ENCODE measurements around the gene MOV10. TPM values are rescaled to one million over a fixed set of nuclear protein-coding genes. Genes with fewer than 3 reads are reported as not detected.

MOV10 gene
- total and polyA plus RNA-seq, 2 donors (not counting 3 experiments of a cell fraction or from before 2014, with no cell fraction given) = 97.1 to 113 TPM

DNA sequence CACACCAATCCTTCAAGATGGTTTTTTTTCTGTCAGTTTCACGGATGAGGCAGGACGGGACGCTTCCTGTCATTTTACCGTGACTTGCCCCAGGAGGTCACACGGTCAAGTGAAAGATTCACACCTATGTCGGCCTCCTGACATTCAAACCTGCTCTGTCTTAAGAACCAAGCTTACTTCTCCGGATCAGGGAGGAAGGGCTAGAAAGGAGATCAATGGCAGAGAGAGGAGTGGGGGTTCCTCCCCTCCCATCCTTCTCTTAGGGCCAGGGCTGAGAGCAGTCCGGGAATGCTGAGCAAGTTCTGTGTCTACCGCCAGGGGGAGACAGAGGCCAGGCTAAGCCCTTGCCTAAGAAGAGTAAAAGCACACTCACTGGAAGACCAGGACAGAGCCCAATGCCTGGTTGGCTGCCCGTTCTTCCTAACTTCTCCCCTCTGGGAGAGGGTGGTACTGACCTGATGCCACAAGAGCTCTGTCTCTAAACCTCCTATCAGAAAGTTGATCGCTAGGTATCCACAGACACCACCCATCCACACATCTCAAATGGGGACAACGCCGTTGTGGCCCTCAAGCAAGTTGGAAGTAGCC lies 41.8 kb downstream of the MOV10 start:
- H3K79me2 ChIP-seq (ENCODE audit: control insufficient read depth, insufficient read depth, low read length) = no peaks in the 10 kb centered on the region
- H3K27me3 ChIP-seq (ENCODE audit: control insufficient read depth in 2 of 2, insufficient read depth in 2 of 2, low read length in 2 of 2) = no peaks in the 10 kb centered on the region
- H3K9ac ChIP-seq (replicated peaks; ENCODE audit: extremely low read depth, insufficient read depth, low read length) = no peak overlapping the region
- no peaks in the 10 kb centered on the region for H3K36me3 ChIP-seq (ENCODE audit: control insufficient read depth in 2 of 2, extremely low read depth in 1 of 2, insufficient read depth in 2 of 2, low read length in 2 of 2)
- DNase-seq (ENCODE audit: low read depth, low spot score) (peak; percentile 91), FAIRE-seq (peak; percentile 94)
- no peak for TF ChIP-seq MYC (IDR thresholded peaks at IDR 0.05; ENCODE audit: low read depth, low read length)
- no peak for TF ChIP-seq POLR2A (IDR thresholded peaks at IDR 0.05; ENCODE audit: low read depth, low read length)
- TF ChIP-seq, protein P1, sequence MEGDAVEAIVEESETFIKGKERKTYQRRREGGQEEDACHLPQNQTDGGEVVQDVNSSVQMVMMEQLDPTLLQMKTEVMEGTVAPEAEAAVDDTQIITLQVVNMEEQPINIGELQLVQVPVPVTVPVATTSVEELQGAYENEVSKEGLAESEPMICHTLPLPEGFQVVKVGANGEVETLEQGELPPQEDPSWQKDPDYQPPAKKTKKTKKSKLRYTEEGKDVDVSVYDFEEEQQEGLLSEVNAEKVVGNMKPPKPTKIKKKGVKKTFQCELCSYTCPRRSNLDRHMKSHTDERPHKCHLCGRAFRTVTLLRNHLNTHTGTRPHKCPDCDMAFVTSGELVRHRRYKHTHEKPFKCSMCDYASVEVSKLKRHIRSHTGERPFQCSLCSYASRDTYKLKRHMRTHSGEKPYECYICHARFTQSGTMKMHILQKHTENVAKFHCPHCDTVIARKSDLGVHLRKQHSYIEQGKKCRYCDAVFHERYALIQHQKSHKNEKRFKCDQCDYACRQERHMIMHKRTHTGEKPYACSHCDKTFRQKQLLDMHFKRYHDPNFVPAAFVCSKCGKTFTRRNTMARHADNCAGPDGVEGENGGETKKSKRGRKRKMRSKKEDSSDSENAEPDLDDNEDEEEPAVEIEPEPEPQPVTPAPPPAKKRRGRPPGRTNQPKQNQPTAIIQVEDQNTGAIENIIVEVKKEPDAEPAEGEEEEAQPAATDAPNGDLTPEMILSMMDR (IDR thresholded peaks at IDR 0.05; ENCODE audit: extremely low read depth in 1 of 2, insufficient read depth in 1 of 2, low read depth in 1 of 2, low read length in 2 of 2) = peak; percentile 94 to 96
- dilution Hi-C loops (cut with MboI; ENCODE audit: extremely low pct_ligation_motif_present, low sequenced_read_pairs) = loop anchor here (5.0 kb wide), 1 partner anchor 81 kb away; no protein-coding TSS in a partner anchor
- ChIA-PET CTCF (interaction anchor here (0.9 to 10.5 kb wide), 21 partner anchors 9 to 962 kb away, joined by 3 to 441 read pairs (median 6); partner anchors contain the start of genes LRIG2, MOV10 and RHOC), POLR2A (interaction anchor here (1.5 kb wide), 1 partner anchor 11 kb away, joined by 8 read pairs; no protein-coding TSS in a partner anchor)
- no peak overlapping the region for H3K27ac ChIP-seq (ENCODE audit: insufficient read depth, low read depth, low read length)
- BruUV-seq (replicated peaks) = no TSS peak
- intact Hi-C loops (cut with micrococcal nuclease) = loop anchor here (1.0 to 10.0 kb wide), 12 partner anchors 29 to 1261 kb away; partner anchors contain the start of genes AP4B1, DCLRE1B, LRIG2 and MAGI3
- no peaks in the 10 kb centered on the region for H3K9me3 ChIP-seq (replicated peaks; ENCODE audit: control insufficient read depth, insufficient read depth, low read length)
- H4K20me1 ChIP-seq (replicated peaks; ENCODE audit: control insufficient read depth, extremely low read depth, insufficient read depth, low read length) = no peaks in the 10 kb centered on the region
- peaks cover 11% of the 10 kb centered on the region for H3K4me1 ChIP-seq (ENCODE audit: control insufficient read depth, extremely low read depth, insufficient read depth, low read length)
- H3K4me2 ChIP-seq (ENCODE audit: insufficient read depth, low read length) = peak overlapping the region; percentile 78
- H2AFZ ChIP-seq (ENCODE audit: low read depth, low read length) = peak overlapping the region; percentile 53
- H3K4me3 ChIP-seq (replicated peaks in 1 of 3; ENCODE audit: insufficient read depth in 1 of 3, low read depth in 1 of 3, low read length in 3 of 3) = peak overlapping the region in 2 of 3 experiments; percentile 42 to 45
- H3K9me1 ChIP-seq (replicated peaks; ENCODE audit: control insufficient read depth, extremely low read depth, insufficient read depth, low read length) = no peaks in the 10 kb centered on the region

DNA sequence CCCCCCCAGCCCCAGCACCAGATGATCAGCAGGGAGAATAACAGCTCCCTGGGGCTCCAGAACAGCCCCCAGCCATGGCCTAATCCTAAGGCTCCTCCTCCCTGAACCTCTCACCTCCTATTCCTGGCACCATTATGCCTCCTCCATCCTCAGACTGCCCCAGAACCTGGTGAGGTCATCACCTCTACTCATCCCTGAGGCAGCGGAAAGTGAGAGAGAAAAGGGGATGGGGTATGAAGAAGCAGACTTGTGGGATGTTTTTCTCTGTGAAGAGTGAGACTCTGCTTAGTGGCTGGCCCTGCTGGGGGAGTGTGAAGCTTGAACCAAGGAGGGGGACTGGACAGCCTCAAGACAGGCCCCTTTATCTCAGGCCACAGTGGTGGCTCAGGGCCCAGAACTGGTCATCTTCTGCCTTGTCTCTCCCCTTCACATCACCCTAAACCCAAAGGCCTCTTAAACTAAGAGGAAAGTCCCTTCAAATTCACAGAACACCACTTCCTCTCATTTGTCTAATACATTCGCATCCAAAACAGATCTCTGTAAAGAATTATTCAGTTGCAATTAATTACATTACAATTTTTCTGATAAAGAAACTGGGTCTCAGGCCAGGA lies 42.9 kb downstream of the MOV10 start:
- Histone ChIP-seq H3K27ac (ENCODE audit: insufficient read depth, low read depth, low read length) (no peak overlapping the region), H3K9me3 (replicated peaks; ENCODE audit: control insufficient read depth, insufficient read depth, low read length) (no peaks in the 10 kb centered on the region), H3K9me1 (replicated peaks; ENCODE audit: control insufficient read depth, extremely low read depth, insufficient read depth, low read length) (no peaks in the 10 kb centered on the region), H4K20me1 (replicated peaks; ENCODE audit: control insufficient read depth, extremely low read depth, insufficient read depth, low read length) (no peaks in the 10 kb centered on the region), H3K4me3 (replicated peaks in 1 of 3; ENCODE audit: insufficient read depth in 1 of 3, low read depth in 1 of 3, low read length in 3 of 3) (no peak overlapping the region), H3K9ac (replicated peaks; ENCODE audit: extremely low read depth, insufficient read depth, low read length) (no peak overlapping the region), H3K4me2 (ENCODE audit: insufficient read depth, low read length) (no peak overlapping the region), H3K36me3 (ENCODE audit: control insufficient read depth in 2 of 2, extremely low read depth in 1 of 2, insufficient read depth in 2 of 2, low read length in 2 of 2) (no peaks in the 10 kb centered on the region), H3K79me2 (ENCODE audit: control insufficient read depth, insufficient read depth, low read length) (no peaks in the 10 kb centered on the region), H3K27me3 (ENCODE audit: control insufficient read depth in 2 of 2, insufficient read depth in 2 of 2, low read length in 2 of 2) (no peaks in the 10 kb centered on the region), H3K4me1 (ENCODE audit: control insufficient read depth, extremely low read depth, insufficient read depth, low read length) (peaks cover 11% of the 10 kb centered on the region), H2AFZ (ENCODE audit: low read depth, low read length) (no peak overlapping the region)
- ChIA-PET CTCF (interaction anchor here (0.9 to 10.5 kb wide), 9 partner anchors 18 to 356 kb away, joined by 3 to 441 read pairs (median 4); partner anchors contain the start of gene LRIG2), POLR2A (no interaction called here)
- intact Hi-C loops (cut with micrococcal nuclease) (loop anchor here (2.0 to 10.0 kb wide), 6 partner anchors 27 to 1260 kb away; partner anchors contain the start of genes AP4B1, DCLRE1B, OLFML3 and RSBN1), dilution Hi-C loops (cut with MboI; ENCODE audit: extremely low pct_ligation_motif_present, low sequenced_read_pairs) (loop anchor here (5.0 kb wide), 1 partner anchor 80 kb away; no protein-coding TSS in a partner anchor)
- FAIRE-seq = no peak
- no TSS peak for BruUV-seq (replicated peaks)
- TF ChIP-seq POLR2A (IDR thresholded peaks at IDR 0.05; ENCODE audit: low read depth, low read length) = no peak
- no peak for TF ChIP-seq POLR2AphosphoS5 (IDR thresholded peaks at IDR 0.05; ENCODE audit: insufficient read depth, low read depth, low read length)
- TF ChIP-seq EZH2 (IDR thresholded peaks at IDR 0.05; ENCODE audit: borderline replicate concordance, low read depth, low read length, severe bottlenecking) = no peak
- no peak for DNase-seq (ENCODE audit: low read depth, low spot score)
